Peyer's patch (tissue), 4 donors: ENCODE measurements around the gene TRIM26.

ENCODE experiments used
- POLR2A ChIP-seq, 2 donors: fragments of 450-650 bp; IDR thresholded peaks; one replicate each; pipeline ENCODE4 v1.5.1; 2017; ENCODE audit warnings: antibody characterized with exemption in 2 of 2, mild to moderate bottlenecking in 2 of 2, moderate library complexity in 2 of 2
- TF ChIP-seq, protein P1 (sequence below), 6 experiments: fragments of 450-650 bp in 4 of 6; fragments of 200-600 bp in 2 of 6; sonication (generic) in 1 of 6; IDR thresholded peaks; one replicate each; pipeline ENCODE4 v1.5.1; 2017 to 2019; ENCODE audit warnings: antibody characterized with exemption in 6 of 6, mild to moderate bottlenecking in 3 of 6, moderate library complexity in 1 of 6

DNA sequence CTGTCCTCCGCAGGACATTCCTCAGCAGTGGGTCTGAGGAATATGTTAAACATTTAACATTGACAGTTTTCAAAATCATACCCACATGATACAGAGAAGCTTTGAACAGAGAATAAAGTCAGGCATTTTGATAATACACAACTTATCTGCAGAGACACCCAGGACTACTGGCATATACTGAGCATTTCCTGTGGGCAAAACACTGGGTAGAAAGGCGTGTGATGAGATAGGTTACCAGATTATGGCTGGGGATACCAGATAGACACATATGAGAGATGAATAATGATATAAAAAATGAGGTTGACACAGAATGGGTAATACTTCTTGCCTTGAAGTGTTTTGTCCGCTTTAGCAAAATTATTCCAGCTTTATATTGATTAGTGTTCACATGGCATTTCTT is 31.4 kb upstream of the TRIM26 start:
- TF ChIP-seq, protein P1, sequence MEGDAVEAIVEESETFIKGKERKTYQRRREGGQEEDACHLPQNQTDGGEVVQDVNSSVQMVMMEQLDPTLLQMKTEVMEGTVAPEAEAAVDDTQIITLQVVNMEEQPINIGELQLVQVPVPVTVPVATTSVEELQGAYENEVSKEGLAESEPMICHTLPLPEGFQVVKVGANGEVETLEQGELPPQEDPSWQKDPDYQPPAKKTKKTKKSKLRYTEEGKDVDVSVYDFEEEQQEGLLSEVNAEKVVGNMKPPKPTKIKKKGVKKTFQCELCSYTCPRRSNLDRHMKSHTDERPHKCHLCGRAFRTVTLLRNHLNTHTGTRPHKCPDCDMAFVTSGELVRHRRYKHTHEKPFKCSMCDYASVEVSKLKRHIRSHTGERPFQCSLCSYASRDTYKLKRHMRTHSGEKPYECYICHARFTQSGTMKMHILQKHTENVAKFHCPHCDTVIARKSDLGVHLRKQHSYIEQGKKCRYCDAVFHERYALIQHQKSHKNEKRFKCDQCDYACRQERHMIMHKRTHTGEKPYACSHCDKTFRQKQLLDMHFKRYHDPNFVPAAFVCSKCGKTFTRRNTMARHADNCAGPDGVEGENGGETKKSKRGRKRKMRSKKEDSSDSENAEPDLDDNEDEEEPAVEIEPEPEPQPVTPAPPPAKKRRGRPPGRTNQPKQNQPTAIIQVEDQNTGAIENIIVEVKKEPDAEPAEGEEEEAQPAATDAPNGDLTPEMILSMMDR (IDR thresholded peaks at IDR 0.05), result no peak
- no peak for TF ChIP-seq POLR2A (IDR thresholded peaks at IDR 0.05)
